IMR-90 (cell line): ENCODE measurements around the gene KIRREL2. TPM values are rescaled to one million over a fixed set of nuclear protein-coding genes. Genes with fewer than 3 reads are reported as not detected.

Experiments used
- ATAC-seq: fragments of 200-7000 bp; cut with Tn5 transposase; 2 replicates; pipeline ENCODE4 v1.9.1; 2020; ENCODE audit warnings: low read depth, mild to moderate bottlenecking, moderate library complexity
- BruUV-seq: library from RNA; stranded (reverse); fragments of 400-500 nt; replicated peaks from 2 replicates; lab custom pipeline; 2021; lab: Mats Ljungman, UMichigan
- CTCF ChIA-PET: fragments of 300-600 bp; formaldehyde crosslinking; extraction: SDS; loops from one replicate; lab custom pipeline; 2021; ENCODE audit warnings: antibody characterized with exemption; lab: Yijun Ruan, JAX
- POLR2A ChIA-PET: fragments of 300-600 bp; sonication (Branson Sonifier 250); formaldehyde crosslinking; loops from one replicate; lab custom pipeline; 2022; ENCODE audit warnings: antibody characterized with exemption; ENCODE audit not compliant: unreplicated experiment; lab: Charles Lee
- DNase-seq: peaks from one replicate; pipeline ENCODE4 v3.0.0; 2013
- H2AFZ ChIP-seq: replicated peaks from 2 replicates; pipeline ENCODE3; 2013; ENCODE audit warnings: low read length, mild to moderate bottlenecking; ENCODE audit not compliant: poor library complexity
- H2AK5ac ChIP-seq: 2 replicates; pipeline ENCODE4 v1.6.1; 2013; ENCODE audit warnings: low read depth, low read length, inconsistent platforms
- H2AK9ac ChIP-seq: replicated peaks from 2 replicates; pipeline ENCODE3; 2013; ENCODE audit warnings: mild to moderate bottlenecking, low read depth, low read length, moderate library complexity; ENCODE audit not compliant: poor library complexity
- H2BK120ac ChIP-seq: 2 replicates; pipeline ENCODE4 v1.6.1; 2013; ENCODE audit warnings: low read depth, low read length, inconsistent platforms
- H2BK15ac ChIP-seq: 3 replicates; pipeline ENCODE4 v1.6.1; 2013; ENCODE audit warnings: low read depth, low read length, inconsistent platforms
- H2BK20ac ChIP-seq: 2 replicates; pipeline ENCODE4 v1.6.1; 2013; ENCODE audit warnings: low read depth, mild to moderate bottlenecking, inconsistent platforms, low read length, moderate library complexity
- H2BK5ac ChIP-seq: 2 replicates; pipeline ENCODE4 v1.6.1; 2013; ENCODE audit warnings: mild to moderate bottlenecking, low read depth, low read length, inconsistent platforms; ENCODE audit not compliant: poor library complexity, severe bottlenecking
- H3K14ac ChIP-seq: replicated peaks from 2 replicates; pipeline ENCODE4 v1.6.1; 2013; ENCODE audit warnings: low read depth, low read length, inconsistent platforms
- H3K18ac ChIP-seq: 2 replicates; pipeline ENCODE4 v1.6.1; 2013; ENCODE audit warnings: low read depth, low read length, control low read depth
- H3K23ac ChIP-seq: 2 replicates; pipeline ENCODE4 v1.6.1; 2013; ENCODE audit warnings: low read depth, low read length, inconsistent platforms
- H3K27ac ChIP-seq: 2 replicates; pipeline ENCODE4 v1.5.1; 2013; ENCODE audit warnings: mild to moderate bottlenecking, control low read depth, low read length; ENCODE audit not compliant: insufficient read depth
- H3K27me3 ChIP-seq: 2 replicates; pipeline ENCODE4 v1.6.1; 2013; ENCODE audit warnings: low read length; ENCODE audit not compliant: control insufficient read depth, insufficient read depth
- H3K36me3 ChIP-seq: 2 replicates; pipeline ENCODE4 v1.6.1; 2013; ENCODE audit warnings: low read length, mixed read lengths; ENCODE audit not compliant: control insufficient read depth, insufficient read depth
- H3K4ac ChIP-seq: 2 replicates; pipeline ENCODE4 v1.6.1; 2013; ENCODE audit warnings: low read depth, low read length, inconsistent platforms
- H3K4me1 ChIP-seq: 2 replicates; pipeline ENCODE4 v1.6.1; 2013; ENCODE audit warnings: low read length, mixed read lengths; ENCODE audit not compliant: control insufficient read depth, insufficient read depth
- H3K4me2 ChIP-seq: 2 replicates; pipeline ENCODE4 v1.6.1; 2013; ENCODE audit warnings: low read depth, mild to moderate bottlenecking, control low read depth, low read length, moderate library complexity
- H3K4me3 ChIP-seq: 2 replicates; pipeline ENCODE4 v1.5.1; 2013; ENCODE audit warnings: low read depth, mild to moderate bottlenecking, control low read depth, low read length, moderate library complexity; ENCODE audit not compliant: insufficient read depth
- H3K56ac ChIP-seq: 2 replicates; pipeline ENCODE4 v1.6.1; 2013; ENCODE audit warnings: low read length, inconsistent platforms; ENCODE audit not compliant: insufficient read depth; ENCODE audit errors: extremely low read depth
- H3K79me1 ChIP-seq, 2 experiments: 2 replicates each; pipeline ENCODE4 v1.6.1; 2013; ENCODE audit warnings: low read length in 2 of 2, inconsistent platforms in 1 of 2, low read depth in 1 of 2
- H3K9ac ChIP-seq: 2 replicates; pipeline ENCODE4 v1.6.1; 2013; ENCODE audit warnings: low read depth, low read length, control low read depth
- H3K9me1 ChIP-seq: 2 replicates; pipeline ENCODE4 v1.6.1; 2013; ENCODE audit warnings: low read length, inconsistent platforms; ENCODE audit not compliant: insufficient read depth
- H3K9me3 ChIP-seq: 2 replicates; pipeline ENCODE4 v1.6.1; 2013; ENCODE audit warnings: low read length; ENCODE audit not compliant: control insufficient read depth, insufficient read depth
- H4K20me1 ChIP-seq: 2 replicates; pipeline ENCODE4 v1.6.1; 2013; ENCODE audit warnings: low read length, inconsistent platforms; ENCODE audit not compliant: insufficient read depth
- H4K5ac ChIP-seq: 2 replicates; pipeline ENCODE4 v1.6.1; 2013; ENCODE audit warnings: mild to moderate bottlenecking, low read depth, low read length, control low read depth
- H4K8ac ChIP-seq, 2 experiments: 2 replicates each; pipeline ENCODE4 v1.6.1; 2013; ENCODE audit warnings: low read depth in 2 of 2, low read length in 2 of 2, control low read depth in 1 of 2, inconsistent platforms in 1 of 2
- H4K91ac ChIP-seq: 2 replicates; pipeline ENCODE4 v1.6.1; 2013; ENCODE audit warnings: low read depth, low read length, inconsistent platforms; ENCODE audit not compliant: insufficient read depth
- ELK1 ChIP-seq: fragments of 150-350 bp; IDR thresholded peaks from 2 replicates; pipeline ENCODE4 v1.6.1; 2016; ENCODE audit warnings: low read depth, mild to moderate bottlenecking, low read length, moderate library complexity, borderline replicate concordance
- FOS ChIP-seq: fragments of 150-350 bp; IDR thresholded peaks from 2 replicates; pipeline ENCODE4 v1.6.1; 2016; ENCODE audit warnings: low read depth, low read length
- MAZ ChIP-seq: IDR thresholded peaks from 2 replicates; pipeline ENCODE4 v1.6.1; 2012; ENCODE audit warnings: low read depth, mild to moderate bottlenecking, low read length, improper control_type of control experiment, moderate library complexity, borderline replicate concordance
- NFE2L2 ChIP-seq: fragments of 150-350 bp; IDR thresholded peaks from 2 replicates; pipeline ENCODE4 v1.6.1; 2016; ENCODE audit warnings: low read depth, mild to moderate bottlenecking, low read length
- POLR2A ChIP-seq: IDR thresholded peaks from 2 replicates; pipeline ENCODE4 v1.6.1; 2012; ENCODE audit warnings: mild to moderate bottlenecking, low read depth, low read length
- RCOR1 ChIP-seq: IDR thresholded peaks from 2 replicates; pipeline ENCODE4 v1.6.1; 2012; ENCODE audit warnings: mild to moderate bottlenecking, low read length, improper control_type of control experiment; ENCODE audit not compliant: insufficient replicate concordance
- RFX5 ChIP-seq: IDR thresholded peaks from 2 replicates; pipeline ENCODE4 v1.8.0; 2012; ENCODE audit warnings: low read depth, mild to moderate bottlenecking, low read length, moderate library complexity
- SMC3 ChIP-seq: fragments of 150-350 bp; IDR thresholded peaks from 2 replicates; pipeline ENCODE4 v1.6.1; 2016; ENCODE audit warnings: low read depth, mild to moderate bottlenecking, antibody characterized with exemption, low read length, moderate library complexity
- WGBS, 2 experiments: methylation state at CpG; one replicate each; pipeline versions ENCODE4 v1.1.5 to v1.1.7; 2013; ENCODE audit warnings: missing lambda C conversion rate in 2 of 2; ENCODE audit not compliant: insufficient read length in 1 of 2; ENCODE audit errors: extremely low coverage in 2 of 2; 5-methylcytosine and 5-hydroxymethylcytosine counted together
- dilution Hi-C: fragments of 300-500 bp; cut with HindIII; formaldehyde crosslinking; loops from one replicate; pipeline ENCODE4 v1.14.3; 2018; ENCODE audit warnings: low sequenced_read_pairs; ENCODE audit not compliant: unreplicated experiment
- in situ Hi-C: fragments of 300-500 bp; cut with MboI; formaldehyde crosslinking; loops from 3 replicates; pipeline ENCODE4 v1.14.3; 2019; ENCODE audit warnings: low sequenced_read_pairs, inconsistent platforms, mixed read lengths
- intact Hi-C: fragments of 100-400 bp; cut with micrococcal nuclease; formaldehyde crosslinking; loops from 2 replicates; pipeline ENCODE4 v1.10.0; 2022
- polyA plus RNA-seq, 3 experiments: library from polyadenylated mRNA; depleted of rRNA; stranded (reverse); fragments of >200 nt; gene quantifications; 2 replicates each; pipeline ENCODE4 v1.2.3, GENCODE V29; 2012; ENCODE audit warnings: low replicate concordance in 1 of 3
- total RNA-seq: library from RNA; depleted of rRNA; stranded (reverse); fragments of >200 nt; gene quantifications from 2 replicates; pipeline ENCODE4 v1.2.3, GENCODE V29; 2012
- TF ChIP-seq, protein P1 (sequence below): fragments of 150-350 bp; IDR thresholded peaks from 2 replicates; pipeline ENCODE4 v1.6.1; 2017; ENCODE audit warnings: mild to moderate bottlenecking, antibody characterized with exemption, low read length, low read depth

KIRREL2 gene
- total and polyA plus RNA-seq, 2 of the 4 experiments (the other 2 are of a cell fraction) = not detected

- DNase-seq (no peak), ATAC-seq (no peak)
- ChIA-PET POLR2A (no interaction called here), CTCF (interaction anchor here (0.6 kb wide), 1 partner anchor 12 kb away, joined by 3 read pairs; no protein-coding TSS in a partner anchor)
- H3K9ac ChIP-seq = no peak overlapping the region
- no peak overlapping the region for H3K18ac ChIP-seq
- no peak overlapping the region for H2AK9ac ChIP-seq
- H3K9me1 ChIP-seq = no peaks in the 10 kb centered on the region
- H4K91ac ChIP-seq = no peak overlapping the region
- H3K27ac ChIP-seq = no peak overlapping the region
- H3K4me2 ChIP-seq = no peak overlapping the region
- BruUV-seq = no TSS peak
- H3K4me3 ChIP-seq = no peak overlapping the region
- no peak overlapping the region for H2BK20ac ChIP-seq
- no peak overlapping the region for H2AK5ac ChIP-seq
- H3K56ac ChIP-seq = no peak overlapping the region
- no peak overlapping the region for H2AFZ ChIP-seq
- H4K20me1 ChIP-seq = no peaks in the 10 kb centered on the region
- no peak overlapping the region for H3K23ac ChIP-seq
- H3K14ac ChIP-seq = no peak overlapping the region
- no peaks in the 10 kb centered on the region for H3K36me3 ChIP-seq
- intact Hi-C loops = no loop called here
- H2BK120ac ChIP-seq = no peak overlapping the region
- TF ChIP-seq RFX5 (no peak), MAZ (no peak), FOS (no peak), NFE2L2 (no peak), ELK1 (no peak), RCOR1 (no peak), SMC3 (no peak), POLR2A (no peak)
- TF ChIP-seq, protein P1, sequence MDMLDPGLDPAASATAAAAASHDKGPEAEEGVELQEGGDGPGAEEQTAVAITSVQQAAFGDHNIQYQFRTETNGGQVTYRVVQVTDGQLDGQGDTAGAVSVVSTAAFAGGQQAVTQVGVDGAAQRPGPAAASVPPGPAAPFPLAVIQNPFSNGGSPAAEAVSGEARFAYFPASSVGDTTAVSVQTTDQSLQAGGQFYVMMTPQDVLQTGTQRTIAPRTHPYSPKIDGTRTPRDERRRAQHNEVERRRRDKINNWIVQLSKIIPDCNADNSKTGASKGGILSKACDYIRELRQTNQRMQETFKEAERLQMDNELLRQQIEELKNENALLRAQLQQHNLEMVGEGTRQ = no peak
- peaks cover 4% of the 10 kb centered on the region; the same call in 1 of the 2 replicates for H3K4me1 ChIP-seq
- no peak overlapping the region for H4K5ac ChIP-seq
- no peak overlapping the region for H3K4ac ChIP-seq
- no peaks in the 10 kb centered on the region for H3K79me1 ChIP-seq
- dilution Hi-C loops = no loop called here
- no peak overlapping the region for H2BK15ac ChIP-seq
- H2BK5ac ChIP-seq = no peak overlapping the region
- H3K27me3 ChIP-seq = peaks cover 75% of the 10 kb centered on the region
- in situ Hi-C loops = no loop called here
- H3K9me3 ChIP-seq = peaks cover 7% of the 10 kb centered on the region; the same call in 1 of the 2 replicates
- 47% methylated on average over 2 of the region's 8 CpGs; no CpG with 5 or more reads in 1 of the 2 experiments for WGBS, 2 experiments
- H4K8ac ChIP-seq = no peak overlapping the region
These were observed 8.8 kb upstream of the KIRREL2 start for GRCh38 chr19:35847911-35848310.
